Measurements from ENCODE around the gene SUPT20H.

GRCh38 chr13:37072024-37072423, 12.5 kb upstream of the SUPT20H start:
- no peak for TF ChIP-seq CTCF (IDR thresholded peaks at IDR 0.05)
- TF ChIP-seq POLR2A (IDR thresholded peaks at IDR 0.05): no peak

All from adrenal gland (tissue), 5 donors.